SK-MEL-5 (cell line): Measurements from ENCODE around the gene RAB25. TPM values are rescaled to one million over a fixed set of nuclear protein-coding genes. Genes with fewer than 3 reads are reported as not detected.

Source experiments
- DNase-seq: peaks from one replicate; pipeline ENCODE4 v3.0.0-alpha.2; 2016; ENCODE audit warnings: low read depth, low spot score
- in situ Hi-C: cut with HindIII; loops from 2 replicates; pipeline ENCODE4 v1.10.0; 2016; ENCODE audit warnings: low sequenced_read_pairs, high pct_unique_total_duplicates, low pct_unique_long_range_greater_than_20kb
- total RNA-seq: library from RNA; depleted of rRNA; stranded (reverse); fragments of >200 nt; shearing (Covaris generic); gene quantifications from 2 replicates; pipeline ENCODE4 v1.2.3, GENCODE V29; 2014

Gene RAB25
- total RNA-seq, 1 experiment from 2014 or later: not detected

DNA sequence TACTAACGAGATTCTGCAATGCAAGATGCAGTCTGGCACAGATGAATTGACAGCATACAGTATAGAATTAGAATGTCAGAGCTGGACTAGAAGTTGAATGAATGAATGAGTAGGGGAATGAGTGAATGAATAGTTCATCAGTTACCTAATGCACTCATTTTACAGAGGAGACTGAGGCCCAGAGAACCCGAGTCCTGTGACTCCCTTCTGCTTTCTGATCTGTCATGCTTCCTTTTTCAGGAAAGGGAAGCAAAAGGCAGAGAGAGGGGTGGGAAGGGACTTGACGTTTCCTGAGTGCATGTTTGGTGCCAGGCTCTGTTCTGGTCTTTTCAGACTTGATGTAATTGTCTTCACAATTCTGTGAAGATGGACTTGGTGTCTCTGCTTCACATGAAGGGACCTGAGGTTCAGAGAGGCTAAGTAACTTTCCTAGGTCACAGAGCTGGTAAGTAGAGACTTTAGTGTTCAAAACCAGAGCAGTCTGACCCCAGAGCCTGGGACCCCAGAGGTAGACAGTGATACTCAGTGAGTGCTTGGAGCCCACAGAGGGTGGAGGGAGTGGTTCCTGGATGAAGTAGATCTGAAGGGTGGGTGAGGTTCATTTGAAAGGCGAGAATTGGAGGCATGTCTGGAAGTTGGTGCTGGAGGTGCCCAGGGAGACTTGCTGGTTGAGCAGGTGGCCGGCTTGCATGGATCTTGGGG, 29.3 kb downstream of the RAB25 start:
- DNase-seq: no peak

DNA sequence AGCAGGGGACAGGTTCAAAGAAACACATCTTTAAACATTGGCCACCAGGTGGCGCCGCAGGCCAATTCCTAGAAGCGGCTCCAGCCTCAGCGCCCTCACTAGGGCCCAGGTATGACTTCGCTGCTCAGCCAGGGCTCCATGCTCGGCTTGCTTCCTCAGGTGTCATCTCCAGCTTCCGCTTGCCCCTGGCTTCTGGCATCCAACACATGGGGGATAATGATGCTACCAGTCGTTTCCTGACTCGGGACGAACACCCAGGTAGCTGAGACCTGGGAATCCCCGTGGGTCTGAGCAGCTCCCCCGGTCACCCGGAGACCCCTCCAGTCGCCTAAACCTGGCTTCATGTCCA, 29.9 kb downstream of the RAB25 start:
- peak; percentile 83 for DNase-seq
- in situ Hi-C loops: no loop called here

More for the DNA sequence above, 29.3 kb downstream of the RAB25 start:
- in situ Hi-C loops: no loop called here

DNA sequence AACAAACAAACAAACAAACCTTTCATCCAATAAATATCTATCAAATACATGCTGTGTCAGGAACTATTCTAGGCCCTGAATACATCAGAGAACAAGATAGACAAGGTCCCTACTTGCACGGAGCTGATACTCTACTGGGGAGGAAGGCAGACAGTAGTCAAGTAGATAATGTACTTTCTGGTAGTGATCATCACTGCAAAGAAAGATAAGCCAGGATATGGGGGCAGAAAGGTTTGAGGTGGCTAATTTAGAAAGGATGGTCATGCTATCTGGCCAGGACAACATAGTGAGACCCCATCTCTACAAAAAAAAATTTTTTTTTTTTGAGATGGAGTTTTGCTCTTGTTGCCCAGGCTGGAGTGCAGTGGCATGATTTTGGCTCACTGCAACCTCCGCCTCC, 30.6 kb downstream of the RAB25 start:
- in situ Hi-C loops: no loop called here
- no peak for DNase-seq

DNA sequence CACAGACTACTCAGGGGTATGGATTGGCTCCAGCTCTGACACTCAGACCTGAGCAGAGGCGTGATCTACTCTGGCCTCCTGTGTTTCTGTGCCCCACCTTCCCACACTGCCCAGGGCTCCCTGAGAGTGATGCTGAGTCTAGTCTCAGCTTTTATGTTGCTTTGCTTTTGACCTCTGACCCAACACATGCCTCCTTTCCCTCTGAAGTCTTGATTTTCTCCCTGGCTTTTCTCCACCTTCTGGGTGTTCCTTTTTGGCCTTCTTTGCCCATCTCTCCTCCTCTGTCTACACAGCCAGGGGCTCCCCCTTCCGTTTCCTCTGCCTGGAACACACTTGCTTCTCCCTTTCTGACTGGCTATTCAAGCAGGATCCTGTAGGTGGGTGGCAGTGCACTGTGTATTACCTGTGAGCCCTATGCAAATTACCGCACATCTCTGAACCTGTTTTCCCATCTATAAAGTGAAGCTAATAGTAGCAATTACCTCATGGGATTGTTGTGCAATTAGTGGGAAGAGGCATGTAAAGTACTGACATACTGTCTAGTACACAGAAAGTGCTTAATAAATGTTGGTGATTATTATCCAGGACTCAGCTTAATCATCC, 35.0 kb downstream of the RAB25 start:
- in situ Hi-C loops: no loop called here
- DNase-seq: no peak

DNA sequence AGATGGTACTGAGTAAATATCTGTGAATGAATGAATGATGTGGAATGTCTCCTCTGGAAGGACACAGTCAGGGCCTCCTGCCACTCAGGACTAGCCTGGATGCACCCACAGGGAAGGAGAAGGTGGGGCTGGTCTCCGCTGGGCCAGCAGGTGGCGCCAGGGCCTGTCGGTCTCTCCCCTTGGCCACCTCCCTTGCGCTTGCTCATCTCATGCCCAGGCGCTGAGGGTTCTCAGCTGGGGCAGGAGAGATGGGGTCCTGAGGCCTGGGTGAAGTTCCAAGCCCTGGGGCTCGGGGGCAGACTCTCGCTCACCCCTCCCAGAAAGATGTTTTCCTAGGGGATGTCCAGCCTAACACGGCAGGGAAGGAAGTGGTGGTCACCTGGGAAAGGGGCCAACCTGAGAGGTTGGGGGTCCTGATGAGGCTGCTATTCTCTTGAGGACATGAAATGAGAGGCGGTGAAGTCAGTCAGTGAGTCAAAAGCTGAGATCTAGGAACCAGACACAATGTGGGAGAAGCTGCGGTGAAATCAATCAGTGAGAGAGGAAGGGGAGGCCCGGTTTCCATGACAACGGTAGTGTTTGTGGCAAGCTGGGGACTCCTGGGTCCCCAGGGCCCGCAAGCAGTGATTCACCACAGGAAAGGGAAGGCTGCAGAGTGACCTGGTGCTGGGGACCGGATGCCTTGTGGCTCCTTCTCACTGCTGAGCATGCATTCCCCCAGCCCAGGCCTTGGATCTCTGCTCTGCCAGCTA, 35.9 kb downstream of the RAB25 start:
- in situ Hi-C loops: no loop called here
- DNase-seq: peak; percentile 88

DNA sequence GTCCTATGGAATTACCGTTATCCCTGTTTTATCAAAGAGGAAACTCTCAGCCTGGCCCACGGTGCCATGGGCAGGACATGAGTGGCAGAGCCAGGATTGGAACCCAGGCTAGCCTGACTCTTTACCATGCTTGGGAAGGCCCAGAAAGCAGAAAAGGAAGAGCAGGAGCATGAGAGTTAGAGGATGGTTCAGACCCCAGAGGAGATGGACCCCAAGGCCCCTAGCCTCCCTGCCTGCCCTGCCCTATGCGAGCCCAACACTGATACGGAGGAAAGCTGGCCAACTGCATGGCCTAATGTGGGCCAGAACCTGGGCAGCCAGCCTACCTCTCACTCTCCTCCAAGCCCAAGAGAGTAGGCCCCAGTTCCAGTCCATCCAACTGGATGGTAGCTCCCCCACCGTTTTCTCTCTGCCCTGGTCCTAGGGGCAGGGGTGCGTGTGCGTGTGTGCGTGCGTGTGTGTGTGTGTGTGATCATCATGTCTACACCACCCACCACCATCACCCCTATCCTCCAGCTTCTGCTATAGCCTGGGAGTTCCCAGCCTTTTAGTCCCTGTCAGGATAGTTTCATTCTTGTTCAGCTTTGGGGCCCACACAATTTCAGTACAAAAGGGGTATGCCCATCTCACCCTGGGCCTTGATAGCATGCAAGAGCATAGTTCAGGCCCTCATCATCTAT, 36.7 kb downstream of the RAB25 start:
- no peak for DNase-seq
- in situ Hi-C loops: no loop called here

DNA sequence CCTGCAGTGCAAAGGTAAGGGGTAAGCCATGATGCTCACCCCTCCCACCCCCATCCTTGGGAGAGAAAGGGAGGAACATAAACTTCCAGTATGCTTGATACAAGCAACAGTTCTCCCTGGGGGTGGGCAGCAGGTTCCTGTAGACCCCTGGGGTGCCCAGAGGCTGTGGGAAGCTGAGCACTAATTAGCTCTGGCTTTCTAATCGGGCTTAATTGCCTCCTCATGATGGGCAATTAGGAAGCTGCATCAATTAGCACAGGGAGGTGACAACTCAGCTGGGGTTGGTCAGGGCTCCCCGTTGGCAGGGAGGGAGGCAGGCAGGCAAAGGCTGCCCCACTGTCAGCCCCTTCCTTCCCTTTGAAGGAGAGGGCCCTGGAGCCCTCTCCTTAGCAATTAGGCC, 37.8 kb downstream of the RAB25 start:
- in situ Hi-C loops: no loop called here
- DNase-seq: no peak

DNA sequence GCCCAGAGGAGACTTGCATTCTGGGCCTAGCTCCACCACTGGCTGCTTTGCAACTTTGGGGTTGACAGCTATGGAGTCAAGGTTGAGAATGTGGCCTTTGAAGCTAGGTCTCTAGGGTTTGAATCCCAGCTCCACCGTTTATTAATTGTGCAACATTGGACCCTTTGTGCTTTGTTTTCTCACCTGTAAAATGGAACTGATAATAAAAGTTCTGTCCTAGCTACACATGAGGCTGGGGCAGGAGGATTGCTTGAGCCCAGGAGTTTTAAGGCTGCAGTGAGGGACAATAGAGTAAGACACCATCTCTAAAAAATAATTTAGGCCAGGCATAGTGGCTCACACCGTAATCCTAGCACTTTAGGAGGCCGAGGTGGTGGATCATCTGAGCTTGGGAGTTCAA, 38.3 kb downstream of the RAB25 start:
- in situ Hi-C loops: no loop called here
- no peak for DNase-seq

DNA sequence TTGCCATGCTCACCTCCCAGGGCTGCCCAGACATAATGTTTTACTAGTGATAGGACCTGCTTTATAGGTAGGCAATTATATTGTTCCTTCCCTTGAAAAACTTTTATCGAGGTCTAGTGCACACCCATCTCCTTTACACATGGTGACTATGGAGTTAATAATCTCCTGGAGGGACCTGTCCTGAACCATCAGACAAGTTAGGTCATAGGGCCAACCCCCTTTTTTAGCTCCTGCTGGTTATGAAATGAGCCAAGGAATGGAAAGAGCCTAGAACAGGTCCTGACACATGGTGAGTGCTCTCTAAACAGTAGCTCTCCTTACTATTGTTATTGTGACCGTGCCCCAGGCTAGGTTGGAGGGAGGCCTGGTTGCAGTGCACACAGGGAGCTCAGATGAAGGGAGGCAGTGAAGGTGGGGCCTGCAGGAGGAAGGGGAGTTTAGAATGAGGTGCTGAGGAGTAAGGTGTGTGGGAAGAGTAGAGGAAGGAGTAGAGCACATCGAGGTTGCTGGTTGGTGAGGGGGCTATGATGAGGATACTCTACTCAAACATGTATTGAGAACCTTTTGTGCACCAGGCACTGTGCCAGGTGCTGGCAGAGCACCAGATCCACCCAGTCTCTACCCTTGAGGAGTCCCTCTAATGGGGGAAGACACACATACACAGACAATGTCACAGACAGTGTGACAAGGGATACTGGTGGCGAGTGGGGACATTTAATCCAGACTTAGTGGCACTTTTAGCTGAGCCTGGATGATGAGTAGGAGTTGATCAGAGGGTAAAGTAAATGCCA, 39.4 kb downstream of the RAB25 start:
- DNase-seq: no peak
- in situ Hi-C loops: no loop called here

DNA sequence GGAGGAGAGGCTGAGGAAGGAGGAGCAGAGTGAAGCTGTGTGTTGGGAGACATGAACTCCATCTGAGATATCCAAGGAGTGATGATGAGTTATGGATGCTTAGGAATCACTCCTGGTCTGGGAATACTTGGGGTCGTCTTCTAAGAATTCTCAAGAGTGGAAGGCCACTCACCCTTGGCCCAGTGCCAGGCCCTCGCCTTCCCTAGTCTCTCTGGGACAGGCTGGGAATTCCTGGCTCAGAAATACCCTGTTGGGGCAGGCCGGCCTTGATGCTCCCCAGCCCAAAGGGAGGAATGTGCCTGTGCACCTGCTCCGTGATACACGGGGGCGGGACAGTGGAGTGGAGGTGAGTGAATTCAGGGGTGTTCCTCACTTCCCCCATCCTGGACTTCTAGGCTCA, 40.9 kb downstream of the RAB25 start:
- DNase-seq: no peak
- in situ Hi-C loops: no loop called here

DNA sequence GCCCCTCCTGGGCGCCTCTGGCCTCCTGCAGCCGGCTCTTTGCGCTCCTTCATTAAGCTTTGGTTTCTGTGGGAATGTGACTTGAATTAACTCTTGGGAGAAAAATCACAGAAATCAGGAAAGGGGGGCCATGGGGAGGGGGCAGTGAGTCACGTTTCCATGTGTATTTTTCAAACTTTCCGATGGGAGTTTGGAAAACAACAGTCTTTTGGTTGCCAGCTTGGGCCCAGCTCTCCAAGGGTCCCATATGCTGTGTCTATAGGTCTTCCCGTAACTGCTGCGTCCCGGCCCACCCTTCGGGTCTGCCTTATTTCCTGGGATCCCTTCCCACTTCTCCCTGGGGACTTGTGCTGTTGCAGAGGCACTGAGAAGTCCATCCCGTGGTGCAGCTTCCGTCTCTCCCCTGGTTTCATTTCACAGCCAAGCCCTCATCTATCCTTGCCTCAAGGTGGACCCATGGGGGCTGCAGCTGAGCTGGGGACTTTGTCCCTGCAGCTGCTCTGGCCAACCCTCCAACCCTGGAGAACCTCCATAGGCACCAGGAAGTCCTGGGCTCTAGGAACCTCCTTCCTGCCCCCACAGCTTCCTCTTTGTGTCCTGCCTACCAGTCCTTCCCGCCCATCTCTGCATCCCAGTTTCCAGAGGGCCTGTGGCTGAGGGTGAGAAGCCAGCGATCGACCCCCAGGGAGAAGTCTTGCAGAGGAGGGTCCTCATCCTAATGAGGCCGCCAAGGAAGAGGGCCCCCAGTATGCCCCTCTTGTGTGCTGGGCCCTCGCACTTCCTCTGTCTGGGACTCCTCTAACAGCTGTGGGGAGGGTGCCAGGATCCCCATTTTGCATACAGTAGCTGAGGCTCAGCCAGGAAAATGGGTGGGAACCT, 41.9 kb downstream of the RAB25 start:
- DNase-seq: no peak
- in situ Hi-C loops: no loop called here

DNA sequence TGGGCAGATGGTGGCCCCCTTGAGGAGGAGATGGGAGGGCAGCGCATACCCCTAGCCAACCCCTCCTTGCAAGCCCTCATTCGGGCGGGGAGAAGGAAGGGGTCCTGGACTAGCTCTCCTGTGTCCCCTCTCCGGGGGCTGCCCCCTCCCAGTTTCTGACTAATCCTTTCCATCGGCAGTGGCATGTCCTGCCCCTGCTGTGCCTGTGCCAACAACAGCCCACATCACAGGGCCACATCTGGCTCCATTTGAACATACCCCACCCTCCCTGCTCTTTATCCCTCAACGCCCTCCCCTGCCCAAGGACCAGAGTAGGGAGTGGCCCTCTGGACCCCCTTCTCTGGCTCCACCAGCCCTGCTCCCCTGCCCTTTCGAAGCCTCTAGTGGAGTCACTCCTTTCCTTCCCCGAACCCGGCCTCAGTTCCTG, 42.6 kb downstream of the RAB25 start:
- DNase-seq: no peak

DNA sequence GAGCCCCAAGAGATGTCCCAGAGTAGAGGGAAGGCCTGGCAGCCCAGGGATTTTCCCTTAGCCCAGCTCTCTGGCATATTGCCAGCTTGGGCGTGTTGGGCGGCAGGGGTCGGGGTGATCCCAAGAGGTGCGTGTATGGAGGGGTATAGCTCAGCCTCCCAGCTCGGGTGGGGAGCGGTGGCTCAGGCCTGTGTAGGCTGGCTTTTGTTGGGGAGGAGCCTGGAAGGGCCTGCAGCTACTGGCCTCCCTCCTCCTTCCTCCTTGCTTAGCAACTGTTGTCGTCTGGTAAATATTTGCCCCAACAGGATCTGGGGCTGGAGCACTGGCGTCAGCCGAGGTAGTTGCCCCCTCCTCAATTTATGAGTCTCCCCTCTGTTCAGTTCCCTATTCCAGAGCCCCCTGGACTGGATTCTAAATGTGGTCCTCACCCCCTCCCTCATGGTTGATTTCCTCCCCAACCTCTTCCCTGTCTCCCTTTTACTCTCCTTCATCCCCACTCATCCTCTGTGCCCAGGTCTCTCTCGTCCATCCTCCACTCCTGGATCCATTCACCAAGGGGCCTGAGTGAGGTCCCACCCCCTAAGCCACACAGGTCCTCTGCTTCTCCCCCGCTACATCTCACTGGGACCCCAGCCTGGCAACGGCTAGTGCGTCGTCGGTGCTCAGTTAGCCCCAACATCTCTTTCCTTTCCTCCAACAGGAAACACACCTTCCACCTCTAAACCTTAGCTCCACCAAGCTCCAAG, 43.3 kb downstream of the RAB25 start:
- no peak for DNase-seq
- in situ Hi-C loops: no loop called here

More for the DNA sequence above, 42.6 kb downstream of the RAB25 start:
- in situ Hi-C loops: no loop called here

DNA sequence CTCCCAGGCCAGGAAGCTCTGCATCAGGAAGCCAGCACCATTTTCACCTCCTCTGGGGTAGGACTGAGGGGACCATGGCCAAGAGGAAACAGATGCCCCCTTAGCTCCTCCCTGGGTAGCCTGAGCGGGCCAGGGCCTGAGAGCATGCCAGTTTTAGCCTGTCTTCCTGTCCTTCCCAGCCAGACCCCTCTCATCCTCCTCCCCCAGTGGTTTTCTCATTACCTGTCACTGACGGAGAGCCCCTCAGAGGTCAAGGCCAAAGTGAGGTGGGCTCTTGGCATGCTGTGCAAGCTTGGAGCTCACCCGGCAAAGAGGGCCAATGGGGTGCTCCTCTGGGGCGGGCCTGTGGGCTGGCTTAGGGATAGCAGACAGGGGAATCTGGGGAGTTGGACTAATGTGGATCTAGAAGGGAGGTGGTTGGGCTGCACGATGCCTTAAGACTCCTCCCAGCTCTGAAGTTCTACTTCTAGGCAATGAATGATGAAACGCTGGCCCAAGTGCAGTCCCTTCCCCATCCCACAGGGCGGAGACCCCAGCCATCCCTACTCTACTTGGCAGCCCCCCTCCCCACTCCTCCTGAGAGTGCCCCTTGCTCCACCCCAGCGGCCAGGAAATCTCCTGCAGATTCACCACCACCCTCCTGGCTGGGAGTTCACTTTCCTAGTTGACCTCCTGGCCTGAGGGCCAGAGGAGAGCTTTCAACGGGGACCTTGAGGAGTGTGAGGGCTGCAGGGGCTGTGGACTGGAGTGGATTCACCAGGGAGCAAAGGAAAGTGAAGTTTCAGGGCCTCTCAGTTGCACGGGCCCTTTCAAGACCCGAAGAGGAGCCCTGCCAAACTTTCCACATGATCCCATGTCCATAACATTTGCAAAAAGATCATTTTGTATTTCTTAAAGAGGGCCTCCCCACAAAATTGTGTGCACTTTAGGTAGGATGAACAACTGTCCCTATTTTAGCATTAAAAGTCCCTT, 44.2 kb downstream of the RAB25 start:
- DNase-seq: no peak
- in situ Hi-C loops: no loop called here
